Thyroid gland (tissue), 4 donors: Measurements from ENCODE around the gene ELAC2.

Source experiments
- POLR2A ChIP-seq, 2 donors: fragments of 450-650 bp; IDR thresholded peaks; one replicate each; pipeline ENCODE4 v1.6.1; 2017; ENCODE audit warnings: antibody characterized with exemption in 2 of 2, mild to moderate bottlenecking in 2 of 2, moderate library complexity in 1 of 2
- TF ChIP-seq, protein P1 (sequence below), 6 experiments: fragments of 200-600 bp in 3 of 6; fragments of 450-650 bp in 3 of 6; sonication (generic) in 3 of 6; IDR thresholded peaks; one replicate each; pipeline ENCODE4 v1.5.1; 2016 to 2019; ENCODE audit warnings: antibody characterized with exemption in 6 of 6, mild to moderate bottlenecking in 2 of 6, inconsistent platforms in 1 of 6, moderate library complexity in 1 of 6

- TF ChIP-seq POLR2A (IDR thresholded peaks at IDR 0.05): no peak
- TF ChIP-seq, protein P1, sequence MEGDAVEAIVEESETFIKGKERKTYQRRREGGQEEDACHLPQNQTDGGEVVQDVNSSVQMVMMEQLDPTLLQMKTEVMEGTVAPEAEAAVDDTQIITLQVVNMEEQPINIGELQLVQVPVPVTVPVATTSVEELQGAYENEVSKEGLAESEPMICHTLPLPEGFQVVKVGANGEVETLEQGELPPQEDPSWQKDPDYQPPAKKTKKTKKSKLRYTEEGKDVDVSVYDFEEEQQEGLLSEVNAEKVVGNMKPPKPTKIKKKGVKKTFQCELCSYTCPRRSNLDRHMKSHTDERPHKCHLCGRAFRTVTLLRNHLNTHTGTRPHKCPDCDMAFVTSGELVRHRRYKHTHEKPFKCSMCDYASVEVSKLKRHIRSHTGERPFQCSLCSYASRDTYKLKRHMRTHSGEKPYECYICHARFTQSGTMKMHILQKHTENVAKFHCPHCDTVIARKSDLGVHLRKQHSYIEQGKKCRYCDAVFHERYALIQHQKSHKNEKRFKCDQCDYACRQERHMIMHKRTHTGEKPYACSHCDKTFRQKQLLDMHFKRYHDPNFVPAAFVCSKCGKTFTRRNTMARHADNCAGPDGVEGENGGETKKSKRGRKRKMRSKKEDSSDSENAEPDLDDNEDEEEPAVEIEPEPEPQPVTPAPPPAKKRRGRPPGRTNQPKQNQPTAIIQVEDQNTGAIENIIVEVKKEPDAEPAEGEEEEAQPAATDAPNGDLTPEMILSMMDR (IDR thresholded peaks at IDR 0.05): no peak
These were observed 38.6 kb downstream of the ELAC2 start for GRCh38 chr17:12979246-12979645.
